H1 (cell line): ENCODE measurements around the gene SNHG17. TPM values are rescaled to one million over a fixed set of nuclear protein-coding genes. Genes with fewer than 3 reads are reported as not detected.

Experiments used
- CTCF ChIA-PET: fragments of 300-600 bp; sonication (Branson Sonifier 250); formaldehyde crosslinking; loops from one replicate; lab custom pipeline; 2021; ENCODE audit not compliant: partially characterized antibody; lab: Charles Lee
- POLR2A ChIA-PET: fragments of 300-600 bp; sonication (Branson Sonifier 250); formaldehyde crosslinking; loops from one replicate; lab custom pipeline; 2021; ENCODE audit warnings: inconsistent platforms; ENCODE audit not compliant: partially characterized antibody; lab: Charles Lee
- DNase-seq, 2 experiments: peaks; one replicate each; pipeline versions ENCODE4 v3.0.0 to v3.0.0-alpha.2; 2010 to 2022; ENCODE audit warnings: low spot score in 2 of 2, low read depth in 1 of 2, mixed read lengths in 1 of 2
- FAIRE-seq: peaks from 2 replicates; lab custom pipeline; 2011; peaks lifted over from hg19 to GRCh38; lab: Jason Lieb, UNC
- H2AFZ ChIP-seq: 2 replicates; pipeline ENCODE4 v1.8.1; 2012; ENCODE audit warnings: low read length, inconsistent platforms
- H2AK5ac ChIP-seq: 2 replicates; pipeline ENCODE4 v1.6.1; 2013; ENCODE audit warnings: low read depth, low read length
- H2BK120ac ChIP-seq: replicated peaks from 2 replicates; pipeline ENCODE3; 2013; ENCODE audit warnings: low read depth, low read length, inconsistent platforms
- H2BK12ac ChIP-seq: 2 replicates; pipeline ENCODE4 v1.6.1; 2013; ENCODE audit warnings: low read depth, low read length
- H2BK15ac ChIP-seq: 2 replicates; pipeline ENCODE4 v1.6.1; 2013; ENCODE audit warnings: low read length
- H2BK20ac ChIP-seq: 2 replicates; pipeline ENCODE4 v1.6.1; 2013; ENCODE audit warnings: low read length
- H2BK5ac ChIP-seq: 2 replicates; pipeline ENCODE4 v1.6.1; 2013; ENCODE audit warnings: low read depth, low read length
- H3K14ac ChIP-seq: 2 replicates; pipeline ENCODE4 v1.6.1; 2013; ENCODE audit warnings: inconsistent platforms; ENCODE audit not compliant: insufficient read length
- H3K18ac ChIP-seq: 2 replicates; pipeline ENCODE4 v1.6.1; 2013; ENCODE audit warnings: low read length; ENCODE audit errors: extremely low read depth
- H3K23ac ChIP-seq: 2 replicates; pipeline ENCODE4 v1.6.1; 2013; ENCODE audit warnings: inconsistent platforms; ENCODE audit not compliant: insufficient read length
- H3K23me2 ChIP-seq: 2 replicates; pipeline ENCODE4 v1.6.1; 2013; ENCODE audit warnings: low read depth, low read length
- H3K27ac ChIP-seq: 2 replicates; pipeline ENCODE4 v1.6.1; 2011; ENCODE audit warnings: low read depth, low read length, inconsistent platforms
- H3K27me3 ChIP-seq, 4 experiments: replicated peaks in 1 of 4; 1 replicate in 1 of 4; 2 replicates in 3 of 4; pipeline versions ENCODE4 v1.6.1 to v1.8.1; 2011 to 2013; ENCODE audit warnings: low read length in 3 of 4, mild to moderate bottlenecking in 3 of 4, inconsistent platforms in 2 of 4, mixed read lengths in 2 of 4, moderate library complexity in 1 of 4; ENCODE audit not compliant: control insufficient read depth in 3 of 4, insufficient read depth in 3 of 4; ENCODE audit errors: extremely low read depth in 1 of 4
- H3K36me3 ChIP-seq, 4 experiments: 2 replicates each; pipeline versions ENCODE4 v1.6.1 to v1.8.1; 2011 to 2013; ENCODE audit warnings: mild to moderate bottlenecking in 4 of 4, low read length in 3 of 4, moderate library complexity in 2 of 4, control low read depth in 1 of 4, inconsistent platforms in 1 of 4; ENCODE audit not compliant: insufficient read depth in 4 of 4, control insufficient read depth in 2 of 4
- H3K4ac ChIP-seq: replicated peaks from 2 replicates; pipeline ENCODE3; 2013; ENCODE audit warnings: low read length, low read depth, mixed read lengths, inconsistent platforms; ENCODE audit not compliant: insufficient read length
- H3K4me1 ChIP-seq, 4 experiments: replicated peaks in 1 of 4; 1 replicate in 1 of 4; 2 replicates in 3 of 4; pipeline versions ENCODE4 v1.6.1 to v1.8.1; 2011 to 2013; ENCODE audit warnings: low read length in 3 of 4, inconsistent platforms in 2 of 4, mixed read lengths in 1 of 4; ENCODE audit not compliant: insufficient read depth in 4 of 4, control insufficient read depth in 3 of 4
- H3K4me2 ChIP-seq, 2 experiments: 2 replicates each; pipeline versions ENCODE4 v1.6.1 to v1.8.1; 2011 to 2013; ENCODE audit warnings: low read depth in 2 of 2, low read length in 2 of 2, control low read depth in 1 of 2, inconsistent platforms in 1 of 2, mild to moderate bottlenecking in 1 of 2; ENCODE audit not compliant: insufficient read depth in 1 of 2
- H3K4me3 ChIP-seq, 4 experiments: fragments of 200-600, 300-600 bp in 1 of 4; sonication (generic), shearing (Covaris generic), sonication (Bioruptor Twin) in 1 of 4; 2 replicates each; pipeline versions ENCODE4 v1.5.1 to v1.8.1; 2011 to 2016; ENCODE audit warnings: low read length in 4 of 4, low read depth in 3 of 4, control low read depth in 2 of 4, inconsistent platforms in 2 of 4, mild to moderate bottlenecking in 2 of 4, mixed read lengths in 1 of 4, moderate library complexity in 1 of 4; ENCODE audit not compliant: insufficient read depth in 2 of 4; ENCODE audit errors: extremely low read depth in 1 of 4
- H3K56ac ChIP-seq: replicated peaks from 2 replicates; pipeline ENCODE3; 2013; ENCODE audit warnings: low read depth, mild to moderate bottlenecking, mixed read lengths, low read length, inconsistent platforms; ENCODE audit not compliant: insufficient read length
- H3K79me1 ChIP-seq: 2 replicates; pipeline ENCODE4 v1.6.1; 2013; ENCODE audit warnings: low read depth, low read length, control low read depth
- H3K79me2 ChIP-seq, 2 experiments: 2 replicates each; pipeline versions ENCODE4 v1.6.1 to v1.8.1; 2012 to 2013; ENCODE audit warnings: low read length in 2 of 2, mild to moderate bottlenecking in 2 of 2, inconsistent platforms in 1 of 2; ENCODE audit not compliant: insufficient read depth in 2 of 2, control insufficient read depth in 1 of 2
- H3K9ac ChIP-seq, 4 experiments: replicated peaks in 1 of 4; 1 replicate in 1 of 4; 2 replicates in 3 of 4; pipeline versions ENCODE4 v1.6.1 to v1.8.1; 2011 to 2013; ENCODE audit warnings: low read depth in 3 of 4, low read length in 3 of 4, control low read depth in 2 of 4, mild to moderate bottlenecking in 2 of 4, moderate library complexity in 2 of 4, inconsistent platforms in 1 of 4; ENCODE audit errors: extremely low read depth in 1 of 4
- H3K9me3 ChIP-seq, 2 experiments: 2 replicates each; pipeline versions ENCODE4 v1.6.1 to v1.8.1; 2012 to 2013; ENCODE audit warnings: mild to moderate bottlenecking in 2 of 2, moderate library complexity in 2 of 2, control low read depth in 1 of 2, inconsistent platforms in 1 of 2, low read depth in 1 of 2, low read length in 1 of 2, mixed read lengths in 1 of 2; ENCODE audit not compliant: insufficient read depth in 2 of 2
- H4K20me1 ChIP-seq, 2 experiments: replicated peaks in 1 of 2; 2 replicates each; pipeline versions ENCODE3 to v1.8.1; 2011 to 2013; ENCODE audit warnings: inconsistent platforms in 2 of 2, low read length in 2 of 2, mild to moderate bottlenecking in 1 of 2; ENCODE audit not compliant: insufficient read depth in 2 of 2, control insufficient read depth in 1 of 2
- H4K5ac ChIP-seq: 2 replicates; pipeline ENCODE4 v1.6.1; 2013; ENCODE audit warnings: low read length, low read depth, mixed read lengths, inconsistent platforms; ENCODE audit not compliant: insufficient read length
- H4K8ac ChIP-seq: 2 replicates; pipeline ENCODE4 v1.8.0; 2013; ENCODE audit warnings: mild to moderate bottlenecking, moderate library complexity, low read length, inconsistent platforms; ENCODE audit not compliant: insufficient read depth; ENCODE audit errors: extremely low read depth
- H4K91ac ChIP-seq: replicated peaks from 2 replicates; pipeline ENCODE3; 2013; ENCODE audit warnings: low read length, mixed read lengths, inconsistent platforms; ENCODE audit not compliant: insufficient read length
- POLR2AphosphoS5 ChIP-seq: IDR thresholded peaks from 2 replicates; pipeline ENCODE4 v1.6.1; 2011; ENCODE audit warnings: low read depth, low read length
- RAD21 ChIP-seq, 2 experiments: IDR thresholded peaks in 1 of 2; conservative IDR thresholded peaks in 1 of 2; 2 replicates each; pipeline ENCODE4 v1.6.1; 2011; ENCODE audit warnings: low read depth in 2 of 2, low read length in 2 of 2, improper control_type of control experiment in 1 of 2, inconsistent platforms in 1 of 2, mild to moderate bottlenecking in 1 of 2, moderate library complexity in 1 of 2
- WGBS, 2 experiments: shearing (Covaris generic) in 1 of 2; methylation state at CpG; one replicate each; pipeline versions ENCODE4 v1.1.6 to v1.1.7; 2013 to 2015; ENCODE audit warnings: low lambda C conversion rate in 2 of 2, mixed read lengths in 2 of 2, inconsistent platforms in 1 of 2, low coverage in 1 of 2, missing lambda C conversion rate in 1 of 2; ENCODE audit not compliant: insufficient replicate concordance in 2 of 2, insufficient coverage in 1 of 2, insufficient read length in 1 of 2; ENCODE audit errors: extremely low coverage in 1 of 2, missing lambda C conversion rate in 1 of 2; 5-methylcytosine and 5-hydroxymethylcytosine counted together
- polyA plus RNA-seq, 7 experiments: library from polyadenylated mRNA; depleted of rRNA in 3 of 7; stranded (reverse) in 5 of 7; unstranded in 2 of 7; fragments of >200 nt in 5 of 7; fragments of 200-250 nt in 2 of 7; gene quantifications; 1 replicate in 5 of 7; 2 replicates in 1 of 7; 4 replicates in 1 of 7; pipeline versions ENCODE4 v1.2.1 to v1.2.3, GENCODE V29; 2011 to 2013; ENCODE audit warnings: missing spikeins in 2 of 7, mixed read lengths in 2 of 7
- total RNA-seq: library from RNA; stranded (reverse); fragmentation: NEBNext Ultra II Directional; extraction: Animal tissue kit (Norgen Biotek cat#: 25700); gene quantifications from 2 replicates; pipeline ENCODE4 v1.2.1, GENCODE V29; 2021

Gene SNHG17
- total and polyA plus RNA-seq, 2 of the 8 experiments (the other 6 are each of a cell fraction or from before 2014, with no cell fraction given) = 59.4 to 59.8 TPM

GRCh38 chr20:38420388-38421085 lies 14.6 kb downstream of the SNHG17 start:
- no peak overlapping the region for H3K23ac ChIP-seq
- peaks cover 0 to 5% (median under 1%) of the 10 kb centered on the region in 4 experiments; a peak in 4 of 7 replicates for H3K4me1 ChIP-seq
- no peaks in the 10 kb centered on the region for H3K27me3 ChIP-seq
- H3K4me2 ChIP-seq = no peak overlapping the region
- ChIA-PET POLR2A (interaction anchor here (0.6 to 17.6 kb wide), 11 partner anchors 9 to 1724 kb away, joined by 3 to 420 read pairs (median 4); partner anchors contain the start of genes RALGAPB and SNHG17), CTCF (interaction anchor here (1.3 to 1.8 kb wide), 5 partner anchors 12 to 363 kb away, joined by 3 to 6 read pairs (median 5); partner anchors contain the start of gene SNHG17)
- no peak overlapping the region for H4K91ac ChIP-seq
- H2BK20ac ChIP-seq = no peak overlapping the region
- peaks cover 9% of the 10 kb centered on the region for H3K79me1 ChIP-seq
- FAIRE-seq (no peak), DNase-seq (no peak)
- H2BK5ac ChIP-seq = no peak overlapping the region
- no peaks in the 10 kb centered on the region for H3K9me3 ChIP-seq
- peaks cover 0 to 21% of the 10 kb centered on the region in 2 experiments; a peak in 2 of 4 replicates for H3K79me2 ChIP-seq
- no peaks in the 10 kb centered on the region for H3K23me2 ChIP-seq
- peaks cover 58 to 79% (median 70%) of the 10 kb centered on the region in 4 experiments for H3K36me3 ChIP-seq
- no peak overlapping the region for H3K56ac ChIP-seq
- H2BK120ac ChIP-seq = no peak overlapping the region
- H3K14ac ChIP-seq = no peak overlapping the region
- no peak overlapping the region for H2BK15ac ChIP-seq
- H4K8ac ChIP-seq = no peak overlapping the region
- no peak overlapping the region for H3K27ac ChIP-seq
- H3K4me3 ChIP-seq = no peak overlapping the region
- TF ChIP-seq RAD21 (IDR thresholded peaks at IDR 0.05 in 1 of 2, conservative IDR thresholded peaks at IDR 0.05 in 1 of 2; ENCODE audit: low read depth in 2 of 2, low read length in 2 of 2) = no peak
- TF ChIP-seq POLR2AphosphoS5 = peak; percentile 16; the same call in 1 of the 2 replicates
- H2AFZ ChIP-seq = no peak overlapping the region
- peaks cover 7 to 35% of the 10 kb centered on the region in 2 experiments for H4K20me1 ChIP-seq
- no peak overlapping the region for H2BK12ac ChIP-seq
- 93% methylated on average over 9 of the region's 9 CpGs; no CpG with 5 or more reads in 1 of the 2 experiments for WGBS, 2 experiments
- no peak overlapping the region for H4K5ac ChIP-seq
- H3K9ac ChIP-seq = no peak overlapping the region; a peak in 1 of 7 replicates
- H3K4ac ChIP-seq = no peak overlapping the region
- H2AK5ac ChIP-seq = no peak overlapping the region
- H3K18ac ChIP-seq = no peak overlapping the region
